Type B pancreatic cell (in vitro differentiated cells): ENCODE measurements around the gene BOK. TPM values are rescaled to one million over a fixed set of nuclear protein-coding genes. Genes with fewer than 3 reads are reported as not detected.

Source experiments
- DNase-seq: peaks from one replicate; pipeline ENCODE4 v3.0.0; 2021; ENCODE audit warnings: mixed read lengths; ENCODE audit not compliant: unreplicated experiment; ENCODE audit errors: extremely low spot score
- H3K27ac Mint-ChIP-seq: 2 replicates; pipeline ENCODE4 v1.8.0; 2021; ENCODE audit warnings: mild to moderate bottlenecking, mixed read lengths
- H3K27me3 Mint-ChIP-seq: 2 replicates; pipeline ENCODE4 v1.8.0; 2021; ENCODE audit warnings: mixed read lengths
- H3K36me3 Mint-ChIP-seq: 2 replicates; pipeline ENCODE4 v1.8.0; 2021; ENCODE audit warnings: mixed read lengths
- H3K4me1 Mint-ChIP-seq: one replicate; pipeline ENCODE4 v1.8.0; 2021; ENCODE audit warnings: mixed read lengths; ENCODE audit not compliant: unreplicated experiment
- H3K4me3 Mint-ChIP-seq: 2 replicates; pipeline ENCODE4 v1.8.0; 2021; ENCODE audit warnings: mild to moderate bottlenecking, mixed read lengths
- H3K9me3 Mint-ChIP-seq: 2 replicates; pipeline ENCODE4 v1.8.0; 2021; ENCODE audit warnings: mixed read lengths
- CTCF ChIP-seq: fragments of 200-600 bp; sonication (generic); conservative IDR thresholded peaks from 2 replicates; pipeline ENCODE4 v1.5.0; 2021; ENCODE audit warnings: antibody characterized with exemption, mild to moderate bottlenecking
- total RNA-seq: library from RNA; stranded (reverse); gene quantifications from 2 replicates; pipeline ENCODE4 v1.2.1, GENCODE V29; 2021; ENCODE audit warnings: low replicate concordance

The BOK gene
- total RNA-seq, 1 donor from 2014 or later = 41.5 TPM

GRCh38 chr2:241553512-241553830 lies 5.1 kb upstream of the BOK start:
- no peak for TF ChIP-seq CTCF
- H3K27ac Mint-ChIP-seq = peak overlapping the region; percentile 75
- DNase-seq = no peak
- H3K4me1 Mint-ChIP-seq = no peaks in the 10 kb centered on the region
- H3K9me3 Mint-ChIP-seq = peaks cover 4% of the 10 kb centered on the region
- peaks cover 4% of the 10 kb centered on the region for H3K36me3 Mint-ChIP-seq
- H3K4me3 Mint-ChIP-seq = no peak overlapping the region
- H3K27me3 Mint-ChIP-seq = peaks cover 23% of the 10 kb centered on the region

DNA sequence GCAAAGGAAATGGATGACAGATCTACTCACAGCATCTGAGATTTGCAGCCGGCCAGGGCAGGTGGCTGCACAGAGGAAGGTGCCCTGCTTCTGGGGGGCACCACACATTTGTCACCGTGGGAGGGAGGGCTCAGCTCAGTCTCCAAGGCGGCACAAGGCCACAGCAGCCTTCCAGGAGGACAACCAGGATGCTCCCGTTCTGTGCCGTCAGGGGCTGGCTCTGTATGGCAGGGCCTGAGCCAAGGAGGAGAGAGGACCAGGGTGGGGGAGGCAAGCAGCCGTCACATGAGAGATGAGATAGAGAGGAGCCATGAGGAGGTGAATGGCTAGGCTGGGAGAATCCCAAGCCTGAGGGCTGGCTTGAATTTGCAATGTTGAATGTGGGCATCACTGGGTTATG lies 4.6 kb upstream of the BOK start:
- peaks cover 4% of the 10 kb centered on the region for H3K36me3 Mint-ChIP-seq
- peak overlapping the region; percentile 75 for H3K27ac Mint-ChIP-seq
- no peaks in the 10 kb centered on the region for H3K4me1 Mint-ChIP-seq
- peaks cover 4% of the 10 kb centered on the region for H3K9me3 Mint-ChIP-seq
- H3K27me3 Mint-ChIP-seq = peaks cover 23% of the 10 kb centered on the region
- TF ChIP-seq CTCF = no peak
- no peak overlapping the region for H3K4me3 Mint-ChIP-seq
- DNase-seq = no peak

GRCh38 chr2:241554610-241555322 lies 3.8 kb upstream of the BOK start:
- H3K27me3 Mint-ChIP-seq = peaks cover 23% of the 10 kb centered on the region
- no peaks in the 10 kb centered on the region for H3K4me1 Mint-ChIP-seq
- peak overlapping the region; percentile 16 for H3K27ac Mint-ChIP-seq
- no peak for TF ChIP-seq CTCF
- H3K36me3 Mint-ChIP-seq = peaks cover 4% of the 10 kb centered on the region
- H3K9me3 Mint-ChIP-seq = peaks cover 4% of the 10 kb centered on the region
- no peak for DNase-seq
- H3K4me3 Mint-ChIP-seq = no peak overlapping the region

DNA sequence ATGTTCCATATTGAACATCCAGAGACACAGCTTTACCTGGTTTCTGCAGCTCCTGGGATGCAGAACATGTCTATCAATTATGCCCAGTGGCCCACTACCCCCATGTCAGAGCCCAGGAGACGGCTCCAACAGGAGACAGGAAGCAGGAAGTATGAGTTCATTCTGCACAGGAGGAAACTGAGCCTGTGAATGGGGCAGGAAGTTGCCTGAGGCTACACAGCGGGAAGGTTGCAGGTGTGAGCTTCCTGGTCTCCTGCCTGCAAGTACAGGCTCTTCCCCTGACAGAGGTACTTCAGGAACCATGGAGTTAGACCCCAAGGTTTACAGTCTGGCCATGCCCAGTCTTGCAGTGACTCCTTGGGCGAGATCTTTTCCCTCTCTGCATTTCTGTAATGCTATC lies 2.8 kb upstream of the BOK start:
- Mint-ChIP-seq H3K9me3 (peaks cover 4% of the 10 kb centered on the region), H3K4me1 (no peaks in the 10 kb centered on the region), H3K36me3 (peaks cover 4% of the 10 kb centered on the region), H3K27me3 (peaks cover 23% of the 10 kb centered on the region), H3K4me3 (no peak overlapping the region), H3K27ac (no peak overlapping the region)
- no peak for TF ChIP-seq CTCF
- no peak for DNase-seq

- Mint-ChIP-seq H3K9me3 (peaks cover 4% of the 10 kb centered on the region), H3K27me3 (peaks cover 23% of the 10 kb centered on the region), H3K27ac (no peak overlapping the region), H3K36me3 (peaks cover 4% of the 10 kb centered on the region), H3K4me1 (no peaks in the 10 kb centered on the region), H3K4me3 (no peak overlapping the region)
- DNase-seq = no peak
- TF ChIP-seq CTCF = no peak
These were observed 1.8 kb upstream of the BOK start for GRCh38 chr2:241556746-241557145.
